ENCODE measurements around the gene DOK1.

Gene DOK1

DNA sequence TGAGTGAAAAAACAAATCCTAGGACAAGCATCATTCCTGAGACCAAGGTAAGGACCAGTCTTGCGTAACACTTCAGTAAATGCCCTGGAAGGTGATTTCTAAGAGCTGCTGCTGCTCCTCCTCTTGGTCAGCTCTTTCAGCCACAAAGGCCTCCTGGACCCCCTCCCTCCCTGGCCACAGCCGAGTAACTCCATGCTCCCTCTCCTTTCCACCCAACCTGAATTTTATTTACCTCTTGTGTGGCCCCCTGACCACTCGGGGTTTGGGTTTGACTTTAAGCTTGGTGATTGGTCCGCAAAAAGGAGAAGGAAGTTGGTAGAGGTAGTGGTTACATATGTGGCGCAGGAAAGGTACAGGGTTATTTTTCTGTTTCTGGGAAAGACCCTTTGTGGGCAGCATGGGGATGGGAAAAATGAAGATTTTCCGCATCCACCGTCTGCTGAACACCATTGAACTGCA, 15.6 kb upstream of the DOK1 start:
- Histone ChIP-seq H3K27ac (ENCODE audit: low read length) (no peak overlapping the region), H3K9ac (ENCODE audit: low read length) (no peak overlapping the region), H3K4me1 (ENCODE audit: control insufficient read depth, low read depth, low read length) (no peaks in the 10 kb centered on the region), H3K36me3 (ENCODE audit: control insufficient read depth, low read depth, low read length) (peaks cover 10% of the 10 kb centered on the region), H3K27me3 (ENCODE audit: control insufficient read depth, insufficient read depth, low read length) (no peaks in the 10 kb centered on the region), H3K4me3 (ENCODE audit: low read length) (no peak overlapping the region), H3K9me3 (ENCODE audit: control insufficient read depth, low read depth, low read length) (no peaks in the 10 kb centered on the region)

DNA sequence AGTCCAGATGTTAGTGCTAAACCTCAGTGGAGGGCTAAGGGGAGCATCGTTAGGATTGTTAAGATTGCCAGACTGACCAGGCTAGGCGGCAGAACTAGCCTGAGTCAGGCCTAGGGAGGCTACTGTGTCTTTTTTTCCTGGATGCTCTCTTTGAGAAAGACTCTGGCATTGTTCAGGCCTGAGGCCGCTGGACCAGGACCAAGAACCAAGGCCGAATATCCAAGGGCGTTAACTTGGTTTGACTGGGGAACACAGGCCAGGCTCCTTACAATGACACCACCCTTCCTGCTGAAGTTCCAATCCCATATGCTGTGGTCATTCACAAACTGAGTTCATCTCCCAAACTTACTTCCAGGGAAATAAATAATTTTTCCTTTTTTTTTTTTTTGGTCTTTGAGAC, 14.2 kb upstream of the DOK1 start:
- Histone ChIP-seq H3K4me3 (ENCODE audit: low read length) (no peak overlapping the region), H3K27ac (ENCODE audit: low read length) (no peak overlapping the region), H3K36me3 (ENCODE audit: control insufficient read depth, low read depth, low read length) (peaks cover 4% of the 10 kb centered on the region), H3K4me1 (ENCODE audit: control insufficient read depth, low read depth, low read length) (no peaks in the 10 kb centered on the region), H3K9me3 (ENCODE audit: control insufficient read depth, low read depth, low read length) (no peaks in the 10 kb centered on the region), H3K9ac (ENCODE audit: low read length) (no peak overlapping the region), H3K27me3 (ENCODE audit: control insufficient read depth, insufficient read depth, low read length) (no peaks in the 10 kb centered on the region)

DNA sequence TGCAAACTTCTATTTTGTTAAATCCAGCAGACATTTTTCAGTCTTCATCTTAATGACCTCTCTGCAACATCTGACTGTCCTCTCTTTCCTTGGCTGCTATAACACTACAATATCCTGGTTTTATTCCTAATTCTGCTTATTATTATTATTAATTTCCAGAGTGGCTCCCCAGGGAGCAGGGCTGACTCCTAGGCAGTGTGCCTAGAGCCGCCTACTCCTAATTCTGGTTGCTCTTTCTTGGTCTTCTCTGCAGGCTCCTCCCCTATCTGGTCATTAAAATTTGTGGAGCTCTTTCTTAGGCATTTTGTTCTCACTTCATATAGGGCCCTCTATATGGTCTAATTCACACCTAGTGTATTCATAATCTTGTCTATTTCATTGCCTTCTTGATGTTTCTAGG, 11.5 kb upstream of the DOK1 start:
- Histone ChIP-seq H3K36me3 (ENCODE audit: control insufficient read depth, low read depth, low read length) (no peaks in the 10 kb centered on the region), H3K4me3 (ENCODE audit: low read length) (no peak overlapping the region), H3K27me3 (ENCODE audit: control insufficient read depth, insufficient read depth, low read length) (peaks cover 11% of the 10 kb centered on the region), H3K27ac (ENCODE audit: low read length) (no peak overlapping the region), H3K9ac (ENCODE audit: low read length) (no peak overlapping the region), H3K4me1 (ENCODE audit: control insufficient read depth, low read depth, low read length) (peaks cover 2% of the 10 kb centered on the region), H3K9me3 (ENCODE audit: control insufficient read depth, low read depth, low read length) (no peaks in the 10 kb centered on the region)

DNA sequence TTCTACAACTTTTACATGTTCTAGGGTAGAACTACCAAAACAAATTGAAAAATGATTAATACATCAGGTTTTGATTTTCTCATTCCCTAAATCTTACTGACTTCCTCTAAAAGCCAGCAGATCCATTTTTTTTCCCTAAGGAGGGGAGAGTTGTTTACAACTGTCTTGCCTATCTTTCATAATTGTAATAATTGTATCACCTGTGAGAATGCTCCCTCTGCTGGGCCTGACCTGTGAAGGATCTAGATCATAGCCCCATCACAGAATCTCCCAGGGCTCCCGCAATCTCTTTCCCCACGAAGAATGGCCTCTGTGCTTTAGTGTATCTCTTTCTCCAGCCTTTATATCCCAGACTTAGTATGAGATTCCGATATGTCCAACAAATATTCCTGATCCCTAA, 9.9 kb upstream of the DOK1 start:
- Histone ChIP-seq H3K27ac (ENCODE audit: low read length) (no peak overlapping the region), H3K27me3 (ENCODE audit: control insufficient read depth, insufficient read depth, low read length) (peaks cover 24% of the 10 kb centered on the region), H3K9ac (ENCODE audit: low read length) (no peak overlapping the region), H3K9me3 (ENCODE audit: control insufficient read depth, low read depth, low read length) (no peaks in the 10 kb centered on the region), H3K4me1 (ENCODE audit: control insufficient read depth, low read depth, low read length) (peaks cover 5% of the 10 kb centered on the region), H3K36me3 (ENCODE audit: control insufficient read depth, low read depth, low read length) (no peaks in the 10 kb centered on the region), H3K4me3 (ENCODE audit: low read length) (no peak overlapping the region)

DNA sequence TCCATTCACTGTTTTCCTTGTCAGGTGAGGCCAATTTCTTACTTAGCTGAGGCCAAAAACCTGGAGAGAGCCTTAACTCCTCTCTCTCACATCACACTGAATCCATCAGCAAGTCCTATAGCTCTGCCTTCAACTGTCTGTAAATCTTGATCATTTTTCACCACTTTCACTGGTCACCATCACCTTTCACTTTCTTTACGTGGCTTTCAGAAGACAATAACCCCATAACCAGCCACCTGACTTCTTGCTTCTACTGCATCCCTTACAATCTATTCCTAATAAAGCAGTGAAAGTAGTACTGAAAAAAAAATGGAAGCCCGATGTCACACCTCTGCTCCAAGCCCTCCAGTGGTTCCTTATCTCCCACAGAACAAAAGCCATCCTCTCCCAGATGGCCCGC, 8.5 kb upstream of the DOK1 start:
- Histone ChIP-seq H3K9ac (ENCODE audit: low read length) (no peak overlapping the region), H3K27ac (ENCODE audit: low read length) (no peak overlapping the region), H3K27me3 (ENCODE audit: control insufficient read depth, insufficient read depth, low read length) (peaks cover 36% of the 10 kb centered on the region), H3K4me3 (ENCODE audit: low read length) (no peak overlapping the region), H3K4me1 (ENCODE audit: control insufficient read depth, low read depth, low read length) (peaks cover 5% of the 10 kb centered on the region), H3K36me3 (ENCODE audit: control insufficient read depth, low read depth, low read length) (no peaks in the 10 kb centered on the region), H3K9me3 (ENCODE audit: control insufficient read depth, low read depth, low read length) (no peaks in the 10 kb centered on the region)

DNA sequence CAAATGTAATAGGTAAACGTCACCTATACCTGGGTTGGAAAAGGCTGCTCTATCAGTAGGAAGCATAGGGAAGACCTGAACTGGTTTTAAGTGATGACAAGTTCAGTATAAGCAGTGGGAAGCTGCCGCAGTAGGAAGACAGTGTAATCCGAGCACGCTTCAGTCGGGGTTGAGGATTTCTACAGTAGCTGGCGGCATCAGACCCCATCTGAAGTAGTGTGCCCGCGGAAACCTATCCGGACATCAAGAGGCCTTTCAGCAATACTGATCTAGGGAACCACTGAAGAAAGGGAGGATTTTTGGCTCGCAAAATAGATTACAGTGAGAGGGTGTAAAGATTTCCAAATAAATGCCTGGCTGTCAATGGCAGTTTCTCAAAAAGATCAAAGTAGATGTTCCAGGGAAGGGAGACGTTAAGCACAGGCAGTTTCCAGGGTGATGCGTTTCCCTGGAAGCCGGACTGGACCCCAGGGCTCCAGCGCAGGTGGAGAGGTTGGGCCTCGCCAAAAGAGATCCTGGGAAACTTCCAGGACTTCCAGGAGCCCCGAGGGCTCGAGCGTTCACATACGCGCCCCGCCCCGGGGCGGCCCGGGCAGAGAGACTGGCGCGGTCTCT, 6.1 kb upstream of the DOK1 start:
- Histone ChIP-seq H3K4me1 (ENCODE audit: control insufficient read depth, low read depth, low read length) (peaks cover 15% of the 10 kb centered on the region), H3K27ac (ENCODE audit: low read length) (no peak overlapping the region), H3K36me3 (ENCODE audit: control insufficient read depth, low read depth, low read length) (no peaks in the 10 kb centered on the region), H3K4me3 (ENCODE audit: low read length) (peak overlapping the region; percentile 80), H3K9ac (ENCODE audit: low read length) (peak overlapping the region; percentile 88), H3K27me3 (ENCODE audit: control insufficient read depth, insufficient read depth, low read length) (peaks cover 49% of the 10 kb centered on the region), H3K9me3 (ENCODE audit: control insufficient read depth, low read depth, low read length) (no peaks in the 10 kb centered on the region)

DNA sequence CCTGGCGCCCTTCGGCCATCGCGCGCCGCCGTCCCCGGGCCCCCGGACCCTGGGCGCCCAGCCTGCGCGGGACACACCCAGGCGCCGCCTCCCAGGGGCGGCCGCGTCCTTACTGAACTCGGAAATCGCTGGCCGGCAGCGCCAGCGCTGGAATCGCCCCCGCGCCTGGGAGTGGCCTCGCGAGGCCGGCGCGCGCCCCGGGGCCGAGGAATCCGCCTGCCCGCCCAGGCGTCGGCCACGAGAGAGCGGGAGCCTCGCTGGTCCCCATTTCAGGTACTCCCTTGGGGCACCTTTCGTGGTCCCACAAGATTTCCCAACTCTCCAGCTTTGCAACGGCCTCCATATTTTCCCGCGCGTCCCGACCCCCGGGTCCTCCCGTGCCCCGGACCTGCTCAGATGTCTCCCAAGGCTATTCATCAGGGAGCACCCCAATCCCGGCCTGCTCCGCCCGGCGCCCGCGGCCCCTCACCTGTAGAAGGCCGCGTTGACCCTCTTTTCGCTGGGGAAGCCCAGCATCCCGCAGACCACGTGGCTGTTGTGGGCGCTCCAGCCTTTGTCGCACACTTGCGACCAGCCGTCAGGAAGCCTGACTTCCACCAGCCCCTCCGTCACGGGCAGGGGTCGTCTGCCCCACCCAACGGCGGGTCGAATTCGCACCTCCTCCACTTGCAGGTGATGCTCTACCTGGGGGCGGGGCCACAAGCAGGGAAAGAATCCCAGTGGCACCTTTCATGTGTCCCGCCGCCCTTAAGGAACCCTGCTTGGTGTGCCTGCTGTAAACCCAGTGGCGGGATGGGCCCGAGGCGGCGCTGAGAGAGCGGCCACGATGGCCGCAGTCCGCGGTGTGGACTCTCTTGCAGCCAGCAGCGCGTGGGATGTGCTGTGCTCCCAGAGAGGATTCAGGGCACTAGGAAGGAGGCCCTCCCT, 5.4 kb upstream of the DOK1 start:
- H3K9me3 ChIP-seq (ENCODE audit: control insufficient read depth, low read depth, low read length): no peaks in the 10 kb centered on the region
- H3K4me1 ChIP-seq (ENCODE audit: control insufficient read depth, low read depth, low read length): peaks cover 15% of the 10 kb centered on the region
- peak overlapping the region; percentile 80 for H3K4me3 ChIP-seq (ENCODE audit: low read length)
- H3K9ac ChIP-seq (ENCODE audit: low read length): peak overlapping the region; percentile 88
- no peaks in the 10 kb centered on the region for H3K36me3 ChIP-seq (ENCODE audit: control insufficient read depth, low read depth, low read length)
- H3K27ac ChIP-seq (ENCODE audit: low read length): no peak overlapping the region
- peaks cover 49% of the 10 kb centered on the region for H3K27me3 ChIP-seq (ENCODE audit: control insufficient read depth, insufficient read depth, low read length)

DNA sequence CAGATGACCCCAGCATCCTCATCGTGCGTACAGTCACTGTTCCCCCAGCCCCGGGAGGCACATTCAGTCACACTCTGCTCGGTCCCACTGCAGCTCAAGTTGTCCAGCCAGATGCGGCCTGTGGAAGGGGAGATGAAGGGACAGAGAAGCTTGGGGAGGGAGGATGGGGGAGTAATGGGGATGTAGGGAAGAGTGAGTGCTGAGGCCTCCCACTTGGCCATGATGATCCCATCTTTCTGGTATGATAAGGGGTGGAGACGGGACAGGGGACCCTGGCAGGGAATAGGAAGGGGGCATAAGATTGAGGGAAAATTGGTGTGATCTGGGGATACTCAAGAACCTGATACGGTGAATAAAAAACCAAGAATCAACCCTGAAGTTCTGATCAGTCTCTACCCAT, 4.3 kb upstream of the DOK1 start:
- Histone ChIP-seq H3K27ac (ENCODE audit: low read length) (no peak overlapping the region), H3K9me3 (ENCODE audit: control insufficient read depth, low read depth, low read length) (no peaks in the 10 kb centered on the region), H3K36me3 (ENCODE audit: control insufficient read depth, low read depth, low read length) (no peaks in the 10 kb centered on the region), H3K9ac (ENCODE audit: low read length) (no peak overlapping the region), H3K27me3 (ENCODE audit: control insufficient read depth, insufficient read depth, low read length) (peaks cover 51% of the 10 kb centered on the region), H3K4me1 (ENCODE audit: control insufficient read depth, low read depth, low read length) (peaks cover 15% of the 10 kb centered on the region), H3K4me3 (ENCODE audit: low read length) (peak overlapping the region; percentile 80)

DNA sequence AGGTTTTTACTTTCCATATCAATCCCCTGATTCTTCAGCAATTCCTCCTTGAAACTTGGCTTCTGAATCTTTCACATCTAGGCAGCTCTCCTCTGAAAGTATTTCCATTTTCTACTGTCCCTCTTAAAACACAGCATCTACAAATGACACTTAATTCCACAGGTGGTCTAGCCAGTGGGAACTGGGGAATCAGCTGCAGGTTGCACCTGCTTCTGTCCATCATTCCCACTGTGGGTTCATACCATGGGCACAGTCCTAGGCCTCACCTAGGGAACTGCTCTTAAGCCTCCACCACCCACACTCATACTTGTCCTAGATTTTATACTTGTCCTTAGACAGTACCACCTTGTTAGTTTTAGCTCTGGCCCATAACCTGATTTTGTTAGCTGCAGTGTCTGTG, 3.0 kb upstream of the DOK1 start:
- no peak overlapping the region for H3K9ac ChIP-seq (ENCODE audit: low read length)
- H3K9me3 ChIP-seq (ENCODE audit: control insufficient read depth, low read depth, low read length): no peaks in the 10 kb centered on the region
- H3K27me3 ChIP-seq (ENCODE audit: control insufficient read depth, insufficient read depth, low read length): peaks cover 62% of the 10 kb centered on the region
- H3K4me1 ChIP-seq (ENCODE audit: control insufficient read depth, low read depth, low read length): peaks cover 15% of the 10 kb centered on the region
- H3K4me3 ChIP-seq (ENCODE audit: low read length): no peak overlapping the region
- H3K36me3 ChIP-seq (ENCODE audit: control insufficient read depth, low read depth, low read length): no peaks in the 10 kb centered on the region
- H3K27ac ChIP-seq (ENCODE audit: low read length): no peak overlapping the region

DNA sequence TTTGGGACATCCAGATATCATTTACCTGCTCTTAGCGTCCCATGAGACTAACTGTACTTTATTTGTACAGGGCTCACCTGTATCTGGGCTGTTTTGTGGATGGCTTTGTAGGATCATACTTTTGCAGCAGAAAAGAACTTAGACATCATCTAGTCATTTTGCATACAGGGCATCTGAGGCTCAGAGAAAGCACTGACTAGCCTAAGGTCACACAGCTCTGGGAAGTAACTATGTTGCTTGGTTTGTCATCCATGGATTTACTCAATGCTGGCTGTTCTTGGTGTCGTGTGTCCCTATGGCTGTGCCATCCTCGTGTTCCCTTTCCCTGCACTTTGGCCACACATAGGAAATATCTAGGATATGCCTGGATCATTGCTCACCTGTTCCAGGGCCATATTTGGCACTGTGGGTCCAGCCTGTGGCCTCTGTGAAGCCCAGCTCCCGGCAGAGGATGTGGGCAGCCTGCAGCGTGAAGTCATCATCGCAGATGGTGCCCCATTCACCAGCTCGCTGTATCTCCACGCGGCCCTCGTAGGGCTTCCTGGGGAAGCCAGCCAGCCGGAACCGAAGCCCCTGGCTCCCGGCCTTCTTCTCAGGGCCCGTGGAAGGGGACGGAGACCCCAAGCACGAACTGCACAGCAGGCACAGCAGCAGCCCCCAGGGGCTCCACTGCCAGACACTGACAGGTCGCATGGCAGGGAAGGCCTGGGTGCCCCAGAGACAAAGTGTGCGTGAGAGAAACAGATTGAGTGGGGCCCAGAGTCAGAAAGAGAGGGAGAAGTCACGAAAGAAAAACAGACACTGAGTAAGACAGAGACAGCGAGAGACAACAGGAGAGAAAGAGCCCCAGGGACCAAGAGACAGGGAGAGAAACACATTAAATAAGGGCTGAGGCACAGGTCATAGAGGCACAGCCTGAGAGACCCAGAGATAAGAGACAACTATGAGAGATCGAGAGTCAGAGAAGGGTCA, 2.3 kb upstream of the DOK1 start:
- H3K36me3 ChIP-seq (ENCODE audit: control insufficient read depth, low read depth, low read length): no peaks in the 10 kb centered on the region
- H3K27ac ChIP-seq (ENCODE audit: low read length): no peak overlapping the region
- peaks cover 58% of the 10 kb centered on the region for H3K27me3 ChIP-seq (ENCODE audit: control insufficient read depth, insufficient read depth, low read length)
- H3K4me1 ChIP-seq (ENCODE audit: control insufficient read depth, low read depth, low read length): peaks cover 15% of the 10 kb centered on the region
- no peaks in the 10 kb centered on the region for H3K9me3 ChIP-seq (ENCODE audit: control insufficient read depth, low read depth, low read length)
- H3K4me3 ChIP-seq (ENCODE audit: low read length): peak overlapping the region; percentile 87
- H3K9ac ChIP-seq (ENCODE audit: low read length): no peak overlapping the region
